NB4 (cell line): ENCODE measurements around the gene RNASE8.

Experiments used
- DNase-seq: peaks from one replicate; pipeline ENCODE4 v3.0.0; 2010; ENCODE audit warnings: low read depth
- H3K4me3 ChIP-seq: one replicate; pipeline ENCODE4 v1.5.1; 2011; ENCODE audit warnings: mild to moderate bottlenecking, low read depth, low read length, moderate library complexity
- CTCF ChIP-seq: IDR thresholded peaks from one replicate; pipeline ENCODE4 v1.5.1; 2012; ENCODE audit warnings: low read depth, low read length
- MYC ChIP-seq: IDR thresholded peaks from 2 replicates; pipeline ENCODE4 v1.6.1; 2011; ENCODE audit warnings: low read depth, low read length
- POLR2A ChIP-seq: IDR thresholded peaks from 2 replicates; pipeline ENCODE4 v1.6.1; 2011; ENCODE audit warnings: mild to moderate bottlenecking; ENCODE audit not compliant: insufficient read length; ENCODE audit errors: extremely low read depth
- TF ChIP-seq, protein P1 (sequence below): IDR thresholded peaks from 2 replicates; pipeline ENCODE4 v1.6.1; 2011; ENCODE audit warnings: low read depth, low read length

The RNASE8 gene

GRCh38 chr14:21017528-21018245 lies 39.9 kb upstream of the RNASE8 start:
- peak; percentile 42 for DNase-seq
- TF ChIP-seq POLR2A (no peak), MYC (no peak), CTCF (no peak)
- H3K4me3 ChIP-seq, result no peak overlapping the region

DNA sequence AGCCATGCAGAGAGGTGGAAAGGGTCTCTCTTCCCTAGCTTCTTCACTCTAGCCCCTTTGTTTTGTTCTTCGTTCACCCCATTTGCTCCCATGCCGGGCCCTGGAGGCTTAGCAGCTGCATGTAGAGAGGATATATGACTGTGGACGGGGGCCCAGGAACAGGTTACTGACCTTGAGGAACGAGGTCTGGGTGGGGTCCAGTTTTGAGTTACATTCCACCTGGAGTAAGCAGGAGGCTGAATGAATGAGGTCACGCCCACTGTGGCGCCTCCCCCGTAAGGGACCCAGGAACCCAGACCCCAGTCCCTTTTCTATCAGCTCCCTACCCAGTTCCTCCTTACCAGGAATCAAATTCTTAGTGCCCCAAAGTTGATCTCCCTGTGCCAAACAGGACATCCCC lies 39.3 kb upstream of the RNASE8 start:
- TF ChIP-seq POLR2A (no peak), CTCF (no peak), MYC (no peak)
- TF ChIP-seq, protein P1, sequence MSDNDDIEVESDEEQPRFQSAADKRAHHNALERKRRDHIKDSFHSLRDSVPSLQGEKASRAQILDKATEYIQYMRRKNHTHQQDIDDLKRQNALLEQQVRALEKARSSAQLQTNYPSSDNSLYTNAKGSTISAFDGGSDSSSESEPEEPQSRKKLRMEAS, result no peak
- H3K4me3 ChIP-seq, result no peak overlapping the region
- DNase-seq, result no peak

DNA sequence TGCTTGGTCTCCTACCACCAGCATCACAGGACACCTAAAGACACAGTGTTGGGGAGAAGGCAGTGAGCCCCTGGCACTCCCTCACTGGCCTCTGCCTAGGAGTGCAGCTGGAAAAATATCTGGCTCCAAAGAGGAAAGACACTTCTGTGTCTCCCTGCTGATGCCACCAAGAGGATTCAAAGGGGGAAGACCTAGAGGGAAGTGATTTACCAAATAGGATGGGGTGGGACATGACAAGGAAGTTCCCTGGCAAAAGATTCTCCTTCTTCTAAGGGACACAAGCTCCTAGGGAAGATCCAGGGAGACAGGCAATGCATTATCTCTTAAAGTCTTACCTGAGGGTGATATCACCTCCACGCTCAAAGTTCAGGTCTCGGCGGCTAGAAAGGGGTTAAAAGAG lies 38.8 kb upstream of the RNASE8 start:
- DNase-seq, result no peak
- no peak overlapping the region for H3K4me3 ChIP-seq
- TF ChIP-seq, protein P1, result no peak
- TF ChIP-seq POLR2A (no peak), CTCF (no peak), MYC (no peak)

DNA sequence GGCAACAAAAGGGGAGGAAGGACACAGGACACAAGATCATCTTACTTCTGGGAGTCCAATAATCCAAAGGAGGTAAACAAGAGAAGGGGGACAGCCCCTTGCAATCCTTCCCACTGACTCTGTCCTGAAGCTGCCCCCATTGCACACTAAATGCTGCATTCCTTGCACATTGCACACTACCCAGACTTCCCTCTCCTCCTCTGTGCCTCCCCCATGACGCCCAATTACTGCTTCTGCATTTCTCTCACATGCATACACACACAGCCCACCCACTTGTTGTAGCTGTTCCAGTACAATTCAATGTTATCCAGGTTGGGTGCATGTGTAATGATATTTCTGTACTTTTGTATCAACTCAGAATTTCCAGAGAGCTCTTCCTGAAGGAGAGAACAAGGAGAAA lies 38.3 kb upstream of the RNASE8 start:
- TF ChIP-seq POLR2A, result no peak
- TF ChIP-seq, protein P1, result no peak
- no peak for TF ChIP-seq CTCF
- no peak for TF ChIP-seq MYC
- no peak overlapping the region for H3K4me3 ChIP-seq
- peak; percentile 27 for DNase-seq

DNA sequence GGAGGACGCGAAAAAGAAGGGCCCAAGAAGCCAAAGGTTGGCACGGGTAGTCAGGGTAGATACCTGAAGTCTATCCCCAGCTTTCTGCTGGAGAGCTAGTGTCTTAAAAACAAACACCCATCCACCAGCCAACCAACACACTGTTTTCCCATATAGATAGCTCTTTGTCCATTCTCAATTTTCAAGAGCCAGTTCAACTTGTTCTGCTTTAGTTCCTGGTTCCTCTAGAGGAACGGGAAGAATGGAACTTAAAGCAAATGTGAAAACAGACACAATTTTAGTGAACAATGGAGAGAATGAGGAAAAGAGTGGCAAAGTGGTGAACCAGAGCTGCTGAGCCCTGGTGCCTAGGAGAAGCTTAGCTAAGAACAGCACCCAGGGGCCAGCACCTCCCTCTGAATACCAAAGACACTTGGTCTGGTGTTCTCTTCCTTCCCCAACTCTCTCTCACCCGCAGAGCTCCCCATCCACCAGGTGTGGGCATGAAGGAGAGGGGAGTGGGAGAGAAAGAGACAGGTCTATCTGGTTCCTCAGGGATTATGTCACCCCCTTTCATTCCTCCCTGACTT lies 36.6 kb upstream of the RNASE8 start:
- DNase-seq, result no peak
- H3K4me3 ChIP-seq, result no peak overlapping the region
- TF ChIP-seq, protein P1, result no peak
- TF ChIP-seq MYC (no peak), POLR2A (no peak), CTCF (no peak)

DNA sequence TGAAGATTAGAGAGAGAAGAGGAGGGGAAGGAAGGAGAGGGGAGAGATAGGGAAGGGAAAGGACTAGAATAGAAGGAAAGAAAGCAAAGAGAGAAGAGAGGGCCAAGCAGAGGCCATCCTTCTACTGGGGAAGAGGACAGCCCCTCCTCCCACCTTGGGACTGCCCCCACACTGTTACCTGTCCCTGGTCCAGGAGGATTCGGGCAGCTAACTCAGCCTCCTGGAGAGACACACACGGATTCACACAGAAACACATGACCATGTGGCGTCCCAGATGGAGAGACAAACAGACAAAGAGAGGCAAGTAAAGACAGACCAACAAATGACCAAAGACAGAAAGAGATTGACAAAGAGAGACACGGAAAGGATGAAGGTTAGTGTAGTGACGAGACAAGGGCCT lies 34.9 kb upstream of the RNASE8 start:
- no peak for DNase-seq
- no peak overlapping the region for H3K4me3 ChIP-seq
- TF ChIP-seq POLR2A, result no peak
- no peak for TF ChIP-seq CTCF
- TF ChIP-seq, protein P1, result no peak
- no peak for TF ChIP-seq MYC
